Measurements from ENCODE around the gene GNRHR.
"Not testable (repeated sequence)": the region's sequence is repeated elsewhere in the genome, so short reads cannot be mapped to it uniquely, and the experiment has no call there.

GNRHR gene

GRCh38 chr4:67727124-67727850 lies 26.9 kb downstream of the GNRHR start:
- no peak for DNase-seq

GRCh38 chr4:67725981-67726380 lies 28.2 kb downstream of the GNRHR start:
- no peak for DNase-seq

GRCh38 chr4:67725132-67725531 lies 29.1 kb downstream of the GNRHR start:
- no peak for DNase-seq

DNA sequence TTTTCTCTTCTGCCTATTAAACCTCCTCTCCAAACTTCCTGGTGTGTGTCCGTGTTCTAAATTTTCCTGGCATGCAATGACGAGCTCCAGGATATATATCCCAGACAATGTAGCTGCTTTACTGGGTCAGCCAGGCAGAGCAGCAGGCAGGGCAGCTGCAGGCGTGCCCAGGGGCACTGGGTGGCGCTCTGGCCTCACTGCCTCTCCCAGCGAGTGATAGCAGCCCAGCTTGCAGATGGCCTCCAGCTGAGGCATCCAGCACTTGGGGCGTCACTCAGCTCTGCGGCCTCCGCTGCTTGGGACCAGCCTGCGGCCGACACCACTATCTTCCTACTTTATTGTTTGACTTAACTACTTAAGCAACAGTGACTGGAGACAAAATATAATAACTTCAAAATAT lies 30.2 kb downstream of the GNRHR start:
- DNase-seq, result no peak

- DNase-seq, result no peak
Observed at GRCh38 chr4:67723341-67723740, 30.8 kb downstream of the GNRHR start.

DNA sequence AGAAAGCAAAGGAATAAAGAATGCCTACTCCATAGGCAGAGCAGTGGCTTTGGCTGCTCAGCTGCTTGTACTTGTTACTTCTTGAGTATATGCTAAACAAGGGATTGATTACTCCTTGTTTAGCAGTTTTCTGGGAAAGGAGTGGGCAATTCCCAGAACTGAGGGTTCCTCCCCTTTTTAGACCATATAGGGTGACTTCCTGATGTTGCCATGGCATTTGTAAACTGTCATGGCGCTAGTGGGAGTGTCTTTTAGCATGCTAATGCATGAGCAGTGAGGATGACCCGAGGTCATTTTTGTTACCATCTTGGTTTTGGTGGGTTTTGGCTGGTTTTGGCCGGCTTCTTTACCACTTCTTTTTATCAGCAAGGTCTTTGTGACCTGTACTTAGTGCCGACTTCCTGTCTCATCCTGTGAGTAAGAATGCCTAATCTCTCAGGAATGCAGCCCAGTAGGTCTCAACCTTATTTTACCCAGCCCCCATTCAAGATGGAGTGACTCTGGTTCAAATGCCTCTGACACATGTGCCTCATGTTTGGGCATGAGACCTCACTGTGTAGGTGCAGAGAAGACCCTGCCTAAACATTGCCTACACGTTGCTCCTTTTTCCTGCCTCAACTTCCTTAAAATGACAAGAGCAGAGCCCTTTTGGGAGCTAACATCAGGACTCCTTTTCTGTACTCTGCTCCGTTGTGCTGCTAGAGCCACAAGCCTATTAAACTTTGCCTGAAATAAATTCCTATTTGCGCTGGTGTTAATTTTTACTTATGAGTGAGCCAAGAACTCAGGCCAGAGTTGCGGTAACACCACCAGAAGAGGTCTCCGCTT lies 32.2 kb downstream of the GNRHR start:
- no peak for DNase-seq

DNA sequence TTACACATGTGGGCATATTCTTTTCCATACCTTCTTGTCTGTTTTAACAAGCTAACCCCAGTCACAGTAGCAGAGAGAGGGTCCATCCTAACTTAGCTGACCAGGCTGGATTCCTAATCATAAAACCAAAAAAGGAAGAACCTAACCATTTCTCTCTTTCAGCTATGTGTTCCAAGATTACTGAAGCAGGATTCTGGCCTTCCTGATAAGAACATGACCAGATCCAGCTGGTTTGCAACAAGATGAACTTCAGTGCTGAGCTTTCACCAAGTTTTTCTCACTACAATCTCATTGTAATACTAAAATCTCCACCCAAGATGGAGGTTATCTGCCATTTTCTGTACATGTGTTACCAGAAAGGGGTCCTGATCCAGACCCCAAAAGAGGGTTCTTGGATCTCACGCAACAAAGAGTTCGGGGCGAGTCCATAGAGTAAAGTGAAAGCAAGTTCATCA lies 32.8 kb downstream of the GNRHR start:
- no peak for DNase-seq

DNA sequence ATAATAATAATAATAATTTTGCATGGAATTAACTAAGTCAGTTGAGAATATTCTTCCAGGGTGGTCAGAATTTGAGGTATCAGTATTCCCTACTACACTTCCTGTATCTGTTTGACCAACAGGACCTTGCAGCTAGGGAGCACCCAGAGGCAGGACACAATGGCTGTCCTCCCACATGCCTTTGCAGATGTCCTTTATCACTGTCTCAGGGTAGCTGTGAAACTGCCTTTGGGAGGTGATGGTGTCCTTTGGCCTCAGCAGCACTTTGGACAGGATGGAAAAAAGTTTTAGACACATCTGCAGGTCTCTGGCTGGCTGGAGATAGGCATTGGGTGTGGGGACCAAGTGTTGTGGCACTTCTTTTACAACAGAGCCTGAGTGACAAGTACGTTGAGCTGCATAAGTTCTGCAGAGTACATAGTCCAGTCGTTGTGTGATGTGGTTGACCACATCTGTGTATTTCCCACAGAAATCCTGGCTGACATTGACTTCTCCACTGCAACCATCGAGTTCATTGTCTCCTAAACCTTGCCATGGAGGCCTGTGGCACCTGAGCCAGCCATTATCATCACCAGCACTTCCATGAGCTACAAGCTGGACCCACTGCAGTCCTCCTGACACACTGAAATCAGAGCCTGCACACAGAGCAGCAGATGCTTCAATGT lies 34.1 kb downstream of the GNRHR start:
- DNase-seq, result no peak

- DNase-seq, result no peak
Observed at GRCh38 chr4:67718848-67719247, 35.3 kb downstream of the GNRHR start.

- no peak for DNase-seq
Observed at GRCh38 chr4:67717586-67717985, 36.6 kb downstream of the GNRHR start.

GRCh38 chr4:67714955-67715354 lies 39.2 kb downstream of the GNRHR start:
- DNase-seq, result no peak

- DNase-seq, result no peak
Observed at GRCh38 chr4:67714248-67714583, 40.0 kb downstream of the GNRHR start.

DNA sequence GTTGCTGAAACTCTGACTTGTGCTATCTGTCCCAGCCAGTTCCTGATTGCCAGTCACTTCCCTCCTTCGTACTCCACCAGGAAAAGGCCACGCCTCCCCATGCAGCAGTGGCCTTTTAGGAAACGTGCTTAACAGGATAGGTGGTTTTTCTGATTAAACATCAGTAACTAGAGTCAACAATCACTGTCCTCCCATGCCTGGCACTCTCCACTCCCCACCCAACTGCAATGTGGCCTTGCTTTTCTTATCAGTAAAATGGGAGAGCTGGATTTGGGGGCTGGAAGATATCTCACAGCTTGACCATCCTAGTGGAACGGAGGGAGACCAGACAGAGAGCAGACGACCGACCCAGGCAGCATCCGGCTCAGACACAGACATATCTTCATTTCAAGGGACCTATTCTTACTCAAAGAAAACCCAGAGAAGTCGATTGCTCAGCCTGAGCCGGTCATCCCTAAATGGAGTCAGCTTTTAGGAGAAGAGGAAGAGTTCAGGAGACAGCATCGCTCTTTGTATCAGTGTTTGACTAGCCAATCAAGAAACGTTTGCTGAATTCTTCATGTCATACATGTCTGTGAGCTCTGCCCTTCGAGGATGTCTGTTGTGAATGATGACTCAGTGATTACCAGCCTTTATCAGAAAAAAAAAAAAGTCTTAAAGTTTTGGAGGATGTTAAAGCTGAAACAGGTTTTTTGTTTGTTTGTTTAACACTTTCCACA lies 40.5 kb downstream of the GNRHR start:
- DNase-seq, result no peak

DNA sequence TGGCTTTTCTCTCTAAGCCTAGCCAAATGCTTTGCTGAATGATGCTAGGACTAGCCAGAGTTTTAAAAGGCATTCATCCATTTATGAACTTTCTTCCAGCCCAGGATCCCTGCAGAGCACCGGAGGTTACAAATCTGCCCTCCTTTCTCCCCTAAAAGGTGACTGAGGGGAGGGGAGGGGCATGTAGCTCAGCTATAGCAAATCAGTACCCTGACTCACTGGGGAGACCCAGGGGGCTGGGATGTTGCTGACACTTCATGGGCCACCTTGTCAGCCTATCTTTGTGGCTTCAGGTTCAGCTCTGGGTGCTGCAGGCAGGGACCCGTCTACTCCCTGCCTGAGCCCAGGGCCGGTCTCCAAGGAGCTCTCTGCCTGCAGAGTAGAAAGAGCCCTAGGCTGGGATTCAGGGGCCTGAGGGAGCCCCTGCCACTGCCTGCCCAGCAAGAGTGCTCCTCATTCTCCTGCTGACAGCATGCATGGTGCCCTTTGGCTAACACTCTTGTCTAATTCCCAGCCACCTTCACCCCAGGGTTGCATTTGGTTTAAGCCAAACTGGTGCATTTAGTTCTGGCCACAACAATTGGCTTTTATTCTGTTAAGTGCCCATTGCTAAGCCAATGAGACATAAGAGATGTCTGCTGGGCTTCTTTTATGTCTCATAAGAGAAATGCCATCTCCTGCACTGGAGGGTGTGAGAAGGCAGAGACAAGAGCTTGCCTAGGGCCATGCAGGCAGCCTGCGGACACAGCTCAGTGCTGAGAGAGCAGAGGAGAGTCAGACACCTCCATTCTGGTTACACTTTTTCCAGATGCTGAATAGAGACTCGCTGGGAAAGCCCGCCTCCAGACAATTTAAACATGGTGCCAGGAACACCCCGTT lies 41.3 kb downstream of the GNRHR start:
- DNase-seq, result no peak

GRCh38 chr4:67712000-67712625 lies 42.1 kb downstream of the GNRHR start:
- DNase-seq, result no peak

DNA sequence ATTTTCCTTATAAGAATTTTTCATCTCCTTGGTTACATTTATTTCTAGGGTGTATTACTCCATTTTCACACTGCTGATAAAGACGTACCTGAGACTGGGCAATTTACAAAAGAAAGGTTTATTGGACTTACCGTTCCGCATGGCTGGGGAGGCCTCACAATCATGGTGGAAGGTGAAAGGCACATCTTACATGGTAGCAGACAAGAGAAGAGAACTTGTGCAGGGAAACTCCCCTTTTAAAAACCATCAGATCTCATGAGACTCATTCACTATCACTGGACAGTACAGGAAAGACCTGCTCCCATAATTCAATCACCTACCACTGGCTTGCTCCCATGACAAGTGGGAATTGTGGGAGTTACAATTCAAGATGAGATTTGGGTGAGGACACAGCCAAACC lies 47.5 kb downstream of the GNRHR start:
- DNase-seq, result not testable (repeated sequence)

DNA sequence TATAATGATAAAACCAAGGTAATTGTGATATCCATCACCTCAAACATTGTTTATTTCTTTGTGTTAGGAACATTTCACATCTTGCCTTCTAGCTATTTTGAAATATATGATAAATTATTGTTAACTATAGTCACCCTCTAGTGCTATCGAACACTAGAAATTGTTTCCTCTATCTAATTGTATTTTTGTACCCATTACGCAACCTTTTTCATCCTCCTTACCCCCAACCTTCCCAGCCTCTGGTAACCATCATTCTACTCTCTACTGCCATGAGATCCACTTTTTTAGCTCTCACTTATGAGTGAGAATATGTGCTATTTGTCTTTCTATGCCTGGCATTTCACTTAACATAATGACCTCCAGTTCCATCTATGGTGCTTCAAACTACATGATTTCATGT lies 49.3 kb downstream of the GNRHR start:
- no peak for DNase-seq

DNA sequence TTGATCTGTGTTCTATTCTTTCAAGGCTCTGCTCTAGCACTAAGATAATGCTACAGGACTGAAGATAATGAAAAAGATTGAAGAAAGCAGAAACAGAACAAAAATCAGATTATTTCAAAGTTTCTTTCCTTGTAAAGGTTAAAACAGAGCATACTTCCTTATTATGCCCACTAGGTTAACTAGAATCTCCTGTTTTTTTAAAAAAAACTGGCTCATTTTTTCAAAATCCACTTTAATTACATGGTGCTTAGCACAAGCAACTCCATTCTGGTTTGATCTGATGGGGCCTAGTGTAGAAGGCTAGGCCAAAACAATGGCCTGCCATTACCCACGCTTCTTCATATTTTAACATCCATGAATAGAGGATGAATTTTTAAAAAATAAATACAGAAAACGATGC lies 52.0 kb downstream of the GNRHR start:
- DNase-seq, result no peak

- no peak for DNase-seq
Observed at GRCh38 chr4:67701517-67701850, 52.7 kb downstream of the GNRHR start.

- peak; percentile 87 for DNase-seq
Observed at GRCh38 chr4:67700738-67701516, 53.3 kb downstream of the GNRHR start, which contains the start of gene UBA6. TSS of gene UBA6 (minus strand) at chr4:67701155. CDS start at chr4:67701119, 36 bp downstream.

Measured in DMS79 treated with DMSO at 0.1 percent for 48 hours (cell line).